Suppressor macrophage (primary cell): Measurements from ENCODE around the gene CA6.
A peak's percentile ranks its signal among the peaks of the same experiment; 100 is the strongest.
"Not testable (repeated sequence)": the region's sequence is repeated elsewhere in the genome, so short reads cannot be mapped to it uniquely, and the experiment has no call there.

Experiments used
- DNase-seq, 4 experiments: peaks; one replicate each; pipeline ENCODE4 v3.0.0-alpha.2; 2020 to 2022

Gene CA6

GRCh38 chr1:9005395-9005708, 59.7 kb downstream of the CA6 start:
- no peak for DNase-seq

DNA sequence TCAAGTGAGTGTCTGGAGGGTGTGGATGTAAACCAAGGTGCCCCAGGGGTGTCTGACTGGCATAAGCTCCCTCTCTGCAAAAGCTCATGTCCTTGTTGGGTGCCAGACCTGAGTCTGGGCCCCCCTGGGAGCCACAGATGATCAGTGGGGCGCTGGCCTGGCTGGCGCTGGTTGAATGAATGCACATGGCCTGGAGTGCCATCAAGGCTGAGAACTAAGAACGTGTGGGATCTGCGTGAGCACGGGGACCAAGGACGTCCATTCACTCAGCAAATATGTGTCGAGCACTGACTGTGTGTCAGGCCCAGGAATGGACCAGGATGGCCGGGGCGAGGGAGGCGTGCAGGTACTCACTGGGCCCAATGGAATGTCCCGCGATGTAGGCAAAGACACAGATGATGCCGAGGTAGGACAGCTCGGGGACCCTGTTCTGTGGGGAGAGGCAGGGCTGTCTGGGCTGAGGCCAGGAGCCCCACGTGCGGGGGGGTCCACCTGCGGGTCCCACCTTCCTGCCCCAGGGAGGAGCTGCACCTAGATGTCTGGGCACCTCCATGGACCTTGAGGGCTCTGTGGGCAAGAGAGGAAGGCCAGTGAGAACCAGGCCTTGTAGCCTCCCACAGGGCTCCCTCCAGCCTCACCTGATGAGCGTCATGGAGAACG, 61.4 kb downstream of the CA6 start:
- DNase-seq: no peak

DNA sequence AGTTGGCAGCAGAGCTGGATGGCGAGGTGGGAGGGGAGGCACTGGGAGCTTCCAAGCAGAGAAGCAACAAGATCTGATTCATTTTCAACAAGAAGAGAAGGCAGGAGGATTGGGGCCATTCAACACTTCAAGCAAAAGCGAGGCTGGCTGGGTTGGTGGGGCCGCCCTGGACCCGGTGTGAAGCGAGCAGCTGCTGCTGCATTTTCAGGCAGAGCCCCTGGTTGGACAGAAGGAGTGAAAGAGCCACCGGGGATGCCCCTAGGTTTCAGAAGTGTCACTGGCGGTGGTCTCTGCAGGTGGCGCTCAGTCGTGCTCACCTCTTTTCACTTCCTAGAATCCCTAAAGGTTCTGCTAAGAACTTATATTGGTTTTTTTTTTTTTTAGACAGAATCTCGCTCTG, 62.6 kb downstream of the CA6 start:
- no peak for DNase-seq

DNA sequence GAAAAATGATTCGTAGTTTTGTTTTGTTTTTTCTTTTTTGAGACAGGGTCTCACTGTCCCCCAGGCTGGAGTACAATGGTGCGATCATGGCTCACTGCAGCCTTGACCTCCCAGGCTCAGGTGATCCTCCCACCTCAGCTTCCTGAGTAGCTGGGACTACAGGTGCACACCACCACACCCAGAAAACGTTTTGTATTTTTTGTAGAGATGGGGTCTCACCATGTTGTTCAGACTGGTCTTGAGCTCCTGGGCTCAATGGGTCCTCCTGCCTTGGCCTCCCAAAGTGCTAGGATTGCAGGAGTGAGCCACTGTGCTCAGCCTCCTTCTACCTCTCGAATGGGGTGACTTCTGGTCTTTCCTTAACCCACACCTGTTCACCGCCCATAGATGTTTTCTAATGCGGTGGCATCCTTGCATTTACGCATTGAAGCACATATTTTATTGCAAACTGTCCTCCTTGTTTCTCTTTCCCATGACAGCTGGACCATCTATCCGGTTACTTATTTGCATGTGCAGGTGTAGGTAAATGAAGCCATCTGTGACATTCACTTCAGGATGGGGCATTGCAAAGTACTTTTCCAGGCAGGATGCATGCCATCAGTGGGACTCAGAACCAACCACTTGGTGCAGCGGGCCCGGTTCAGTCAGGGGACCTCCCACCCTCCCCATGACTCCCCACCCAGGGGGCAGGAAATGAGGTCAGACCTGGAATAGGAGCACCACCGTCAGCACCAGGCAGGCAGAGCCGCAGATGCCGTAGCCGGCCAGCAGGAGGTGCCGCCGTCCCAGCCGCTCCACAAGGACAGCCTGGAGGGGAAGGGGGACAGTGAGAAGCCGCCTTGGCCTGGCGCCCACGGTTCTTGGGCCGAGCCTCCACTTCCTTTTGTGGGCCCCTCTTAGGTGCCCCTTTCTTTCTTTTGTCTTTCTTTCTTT, 64.0 kb downstream of the CA6 start:
- peak; percentile 62 to 75 (median 66) for DNase-seq

DNA sequence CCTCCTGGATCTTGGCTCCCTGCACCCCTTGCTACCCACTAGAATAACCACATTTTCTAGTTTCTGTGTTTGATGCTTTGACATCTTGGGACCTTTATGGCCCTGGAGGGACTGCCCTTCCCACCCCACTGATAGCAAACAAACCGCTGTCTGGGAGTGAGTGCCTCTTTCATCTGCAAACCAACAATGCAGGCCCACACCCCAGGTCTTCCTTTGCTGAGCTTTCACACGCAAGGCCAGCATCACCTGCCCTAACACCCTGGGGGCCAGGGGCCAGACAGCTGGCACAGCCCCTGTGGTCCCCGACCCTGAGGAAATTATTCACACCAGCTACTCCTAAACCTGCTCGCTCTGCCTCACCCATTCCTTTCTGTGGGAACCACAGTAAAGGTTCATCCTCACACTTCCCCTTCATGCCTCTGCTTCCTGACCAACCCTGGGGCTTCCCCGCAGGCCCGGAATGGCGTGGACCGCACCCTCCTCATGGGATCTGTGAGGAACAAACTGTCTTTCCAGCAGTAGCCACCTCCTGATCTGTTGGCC, 65.2 kb downstream of the CA6 start:
- DNase-seq: peak; percentile 84 to 93 (median 90)

- no peak for DNase-seq
Observed at GRCh38 chr1:9013819-9014218, 68.2 kb downstream of the CA6 start.

GRCh38 chr1:9014475-9015375, 69.1 kb downstream of the CA6 start:
- DNase-seq: no peak

DNA sequence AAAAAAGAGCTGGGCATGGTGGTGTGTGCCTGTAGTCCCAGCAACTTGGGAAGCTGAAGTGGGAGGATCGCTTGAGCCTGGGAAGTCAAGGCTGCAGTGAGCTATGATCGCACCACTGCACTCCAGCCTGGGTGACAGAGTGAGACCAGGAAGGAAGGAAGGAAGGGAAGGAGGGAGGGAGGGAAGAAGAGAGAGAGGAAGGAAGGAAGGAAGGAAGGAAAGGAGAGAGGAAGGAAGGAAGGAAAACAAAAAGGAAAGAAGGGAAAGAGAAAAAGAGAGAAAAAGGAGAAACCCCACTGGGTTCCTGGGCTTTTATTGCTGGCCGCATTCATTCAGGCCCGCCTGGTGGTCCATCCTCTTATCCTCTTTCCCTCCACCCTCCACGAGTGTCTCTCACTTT, 70.8 kb downstream of the CA6 start:
- no peak for DNase-seq

DNA sequence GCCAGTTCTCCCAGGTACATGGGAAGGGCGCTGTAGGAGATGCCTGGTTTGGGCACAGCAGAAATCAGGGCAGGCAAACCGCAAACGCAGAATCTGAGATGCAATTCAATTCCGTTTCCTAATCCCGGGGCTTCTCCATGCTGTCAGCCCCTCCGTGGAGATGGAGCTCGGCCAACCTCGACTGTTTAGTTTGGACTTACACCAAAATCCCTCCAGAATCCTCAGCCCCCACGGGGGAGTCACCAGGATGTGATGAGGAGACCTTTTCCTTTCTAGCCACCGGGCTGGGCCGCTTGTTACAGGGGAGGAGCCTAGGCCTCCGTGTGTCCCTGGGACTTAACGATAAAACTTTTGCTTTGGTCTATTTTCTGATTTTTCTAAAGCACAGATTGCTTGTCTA, 72.7 kb downstream of the CA6 start:
- DNase-seq: no peak

DNA sequence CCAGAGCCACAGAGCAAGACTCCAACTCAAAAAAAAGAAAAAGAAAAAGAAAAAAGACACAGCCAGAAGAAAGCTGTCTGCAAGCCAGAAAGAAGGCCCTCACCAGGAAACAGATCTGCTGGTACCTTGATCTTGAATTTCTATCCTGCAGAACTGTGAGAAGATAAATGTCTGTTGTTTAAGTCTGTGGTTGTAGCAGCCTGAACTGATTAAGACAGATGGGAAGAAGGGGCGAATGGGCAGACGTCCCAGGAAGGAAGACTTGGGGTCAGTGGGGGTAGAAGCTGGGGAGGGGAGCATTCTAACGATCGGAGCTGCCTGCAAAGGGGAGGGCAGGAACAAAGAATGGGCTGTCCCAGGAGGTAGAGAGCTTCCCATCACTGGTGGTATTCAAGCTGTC, 74.2 kb downstream of the CA6 start:
- DNase-seq: no peak

DNA sequence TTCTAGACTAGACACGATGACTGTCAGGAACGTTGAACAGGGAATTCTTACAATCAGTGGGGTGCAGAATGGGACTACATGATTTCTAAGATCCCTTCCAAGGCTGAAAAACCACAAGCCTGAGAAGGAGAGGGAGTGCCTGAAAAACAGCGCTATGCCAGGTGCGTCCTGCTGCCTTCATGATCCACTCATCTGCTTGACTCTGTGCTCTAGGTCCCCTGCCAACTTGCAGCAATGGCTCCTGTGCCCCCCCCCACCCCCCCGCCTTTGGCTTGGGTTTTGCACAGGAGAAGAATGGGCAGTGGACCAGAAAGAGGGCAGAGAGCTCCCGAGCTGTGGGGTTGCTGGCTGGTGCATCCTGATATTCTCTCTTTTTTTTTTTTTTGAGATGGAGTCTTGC, 74.6 kb downstream of the CA6 start:
- no peak for DNase-seq

- not testable (repeated sequence) for DNase-seq
Observed at GRCh38 chr1:9022026-9022738, 76.5 kb downstream of the CA6 start.

DNA sequence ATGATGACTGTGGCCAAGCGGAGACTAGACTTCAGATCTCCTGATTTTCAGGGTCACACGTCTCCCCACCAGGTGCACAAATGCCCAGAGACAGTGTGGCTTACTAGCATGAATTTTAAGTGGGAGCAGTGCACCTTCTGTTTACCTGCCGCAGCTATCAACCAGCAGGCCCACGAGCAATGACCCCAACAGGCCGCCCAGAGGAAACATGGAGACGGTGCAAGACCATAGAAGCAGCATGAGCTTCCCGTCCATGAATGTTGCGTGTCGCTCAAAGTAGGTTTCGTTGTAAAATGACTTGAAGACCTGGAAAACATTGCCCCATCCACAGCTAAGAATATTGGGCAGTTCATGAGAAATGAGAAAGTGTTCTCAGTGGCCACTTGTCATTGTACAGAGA, 77.1 kb downstream of the CA6 start:
- no peak for DNase-seq
